Colonic mucosa (tissue), 4 donors: Measurements from ENCODE around the gene PLXNA2. TPM values are rescaled to one million over a fixed set of nuclear protein-coding genes. Genes with fewer than 3 reads are reported as not detected.

Experiments
- DNase-seq: peaks from one replicate; pipeline ENCODE4 v3.0.0-alpha.2; 2020
- H3K27ac ChIP-seq: fragments of 200-600 bp; one replicate; pipeline ENCODE4 v1.8.0; 2021
- H3K27me3 ChIP-seq: fragments of 200-600 bp; one replicate; pipeline ENCODE4 v1.8.0; 2021
- H3K36me3 ChIP-seq: fragments of 200-600 bp; one replicate; pipeline ENCODE4 v1.8.0; 2021
- H3K4me1 ChIP-seq: fragments of 200-600 bp; one replicate; pipeline ENCODE4 v1.8.0; 2021; ENCODE audit warnings: mild to moderate bottlenecking
- H3K4me3 ChIP-seq: fragments of 200-600 bp; one replicate; pipeline ENCODE4 v1.8.0; 2021
- H3K9ac ChIP-seq, 2 donors: one replicate each; pipeline ENCODE4 v1.7.0; 2013; ENCODE audit warnings: control low read depth in 2 of 2, low read depth in 2 of 2, low read length in 2 of 2
- H3K9me3 ChIP-seq: fragments of 200-600 bp; one replicate; pipeline ENCODE4 v1.8.0; 2021
- intact Hi-C: fragments of 100-400 bp; cut with DNase I; formaldehyde crosslinking; loops from one replicate; pipeline ENCODE4 v1.14.1; 2022
- total RNA-seq, 2 donors: library from RNA; stranded (reverse); fragmentation: NEBNext Ultra II Directional in 1 of 2; extraction: Animal tissue kit (Norgen Biotek cat#: 25700) in 1 of 2; gene quantifications; one replicate each; pipeline ENCODE4 v1.2.1, GENCODE V29; 2021
- TF ChIP-seq, protein P1 (sequence below): fragments of 200-600 bp; IDR thresholded peaks from one replicate; pipeline ENCODE4 v1.8.0; 2022; ENCODE audit warnings: antibody characterized with exemption, mild to moderate bottlenecking
- donor health status: healthy.
- donor health status: DM: no; HTN: no; CAD: no.
- donor health status: DM: no; HTN: no; CAD: no.

PLXNA2 gene
- total RNA-seq, 2 donors from 2014 or later: 46.1 to 81.6 TPM

DNA sequence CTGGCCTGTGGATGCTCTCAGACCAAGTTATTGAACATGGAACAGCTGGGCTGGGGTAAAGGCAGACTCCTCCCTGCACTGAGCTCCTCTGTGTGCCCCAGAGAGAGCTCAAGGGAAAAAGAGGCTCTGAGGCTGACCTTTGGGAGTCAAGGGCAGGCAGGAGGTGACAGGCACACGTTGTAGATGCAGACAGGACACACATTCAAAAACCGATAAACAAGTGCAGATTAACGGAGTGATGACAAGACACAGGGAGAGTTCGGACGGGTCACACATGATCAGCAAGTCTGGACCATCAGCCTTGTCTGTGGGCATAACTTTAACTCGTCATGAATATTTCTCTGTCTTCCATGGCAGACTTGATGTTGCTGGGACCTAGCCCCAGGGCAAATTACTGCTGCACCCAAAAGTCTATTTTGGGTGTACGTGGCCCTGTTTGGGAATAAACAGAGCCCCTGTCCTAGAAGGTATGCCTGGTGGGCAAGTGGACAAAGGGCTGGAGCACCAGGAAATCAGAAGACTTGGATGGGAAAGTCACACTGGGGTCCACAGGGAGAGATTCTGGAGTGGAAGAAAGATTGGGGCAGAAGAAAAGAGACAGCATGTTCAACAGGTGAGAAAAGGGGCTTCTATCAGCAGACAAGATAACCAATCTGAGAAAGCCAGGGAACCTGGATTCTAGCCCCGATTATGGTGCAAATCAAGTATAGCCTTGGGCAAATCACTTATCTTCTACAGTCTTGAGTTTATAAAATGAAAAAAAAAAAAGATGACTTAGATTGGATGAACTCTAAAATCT is 74.9 kb downstream of the PLXNA2 start:
- H3K9me3 ChIP-seq: no peaks in the 10 kb centered on the region
- H3K27ac ChIP-seq: no peak overlapping the region
- H3K4me1 ChIP-seq: no peaks in the 10 kb centered on the region
- H3K4me3 ChIP-seq: no peak overlapping the region
- no peaks in the 10 kb centered on the region for H3K36me3 ChIP-seq
- intact Hi-C loops: no loop called here
- DNase-seq: no peak
- no peaks in the 10 kb centered on the region for H3K27me3 ChIP-seq
- TF ChIP-seq, protein P1, sequence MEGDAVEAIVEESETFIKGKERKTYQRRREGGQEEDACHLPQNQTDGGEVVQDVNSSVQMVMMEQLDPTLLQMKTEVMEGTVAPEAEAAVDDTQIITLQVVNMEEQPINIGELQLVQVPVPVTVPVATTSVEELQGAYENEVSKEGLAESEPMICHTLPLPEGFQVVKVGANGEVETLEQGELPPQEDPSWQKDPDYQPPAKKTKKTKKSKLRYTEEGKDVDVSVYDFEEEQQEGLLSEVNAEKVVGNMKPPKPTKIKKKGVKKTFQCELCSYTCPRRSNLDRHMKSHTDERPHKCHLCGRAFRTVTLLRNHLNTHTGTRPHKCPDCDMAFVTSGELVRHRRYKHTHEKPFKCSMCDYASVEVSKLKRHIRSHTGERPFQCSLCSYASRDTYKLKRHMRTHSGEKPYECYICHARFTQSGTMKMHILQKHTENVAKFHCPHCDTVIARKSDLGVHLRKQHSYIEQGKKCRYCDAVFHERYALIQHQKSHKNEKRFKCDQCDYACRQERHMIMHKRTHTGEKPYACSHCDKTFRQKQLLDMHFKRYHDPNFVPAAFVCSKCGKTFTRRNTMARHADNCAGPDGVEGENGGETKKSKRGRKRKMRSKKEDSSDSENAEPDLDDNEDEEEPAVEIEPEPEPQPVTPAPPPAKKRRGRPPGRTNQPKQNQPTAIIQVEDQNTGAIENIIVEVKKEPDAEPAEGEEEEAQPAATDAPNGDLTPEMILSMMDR: no peak
- H3K9ac ChIP-seq: no peak overlapping the region

DNA sequence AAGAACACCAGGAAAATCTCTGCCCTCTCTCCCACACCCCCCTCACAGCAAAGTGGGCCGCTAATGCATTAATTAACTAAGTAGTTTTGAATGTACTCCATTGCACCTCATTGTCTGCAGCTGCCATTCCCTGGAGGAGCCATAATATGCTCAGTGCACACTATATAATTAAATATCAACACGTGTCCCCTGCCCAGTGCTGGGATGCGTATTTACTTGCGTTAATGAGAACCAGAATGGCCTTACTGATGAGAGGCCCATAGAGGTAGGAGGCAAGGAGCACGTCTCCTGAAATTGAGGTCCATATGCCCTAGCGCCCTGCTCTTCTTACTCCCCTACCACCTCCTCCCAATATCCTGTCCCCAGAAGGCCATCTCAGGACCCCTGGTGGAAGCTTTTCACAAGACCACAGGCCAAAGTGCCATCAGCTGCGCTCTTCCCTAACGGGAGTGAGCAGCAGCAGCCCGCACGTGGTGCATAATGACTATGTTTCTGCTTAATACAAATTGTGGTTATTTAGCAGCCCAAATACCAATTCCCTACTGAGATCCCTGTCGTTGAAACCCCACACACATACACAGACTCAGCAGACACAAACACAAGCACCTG is 76.8 kb downstream of the PLXNA2 start:
- no peak for DNase-seq
- TF ChIP-seq, protein P1: no peak
- no peak overlapping the region for H3K9ac ChIP-seq
- no peaks in the 10 kb centered on the region for H3K36me3 ChIP-seq
- H3K27ac ChIP-seq: no peak overlapping the region
- no peaks in the 10 kb centered on the region for H3K9me3 ChIP-seq
- peaks cover 13% of the 10 kb centered on the region for H3K4me1 ChIP-seq
- H3K27me3 ChIP-seq: no peaks in the 10 kb centered on the region
- intact Hi-C loops: no loop called here
- no peak overlapping the region for H3K4me3 ChIP-seq

DNA sequence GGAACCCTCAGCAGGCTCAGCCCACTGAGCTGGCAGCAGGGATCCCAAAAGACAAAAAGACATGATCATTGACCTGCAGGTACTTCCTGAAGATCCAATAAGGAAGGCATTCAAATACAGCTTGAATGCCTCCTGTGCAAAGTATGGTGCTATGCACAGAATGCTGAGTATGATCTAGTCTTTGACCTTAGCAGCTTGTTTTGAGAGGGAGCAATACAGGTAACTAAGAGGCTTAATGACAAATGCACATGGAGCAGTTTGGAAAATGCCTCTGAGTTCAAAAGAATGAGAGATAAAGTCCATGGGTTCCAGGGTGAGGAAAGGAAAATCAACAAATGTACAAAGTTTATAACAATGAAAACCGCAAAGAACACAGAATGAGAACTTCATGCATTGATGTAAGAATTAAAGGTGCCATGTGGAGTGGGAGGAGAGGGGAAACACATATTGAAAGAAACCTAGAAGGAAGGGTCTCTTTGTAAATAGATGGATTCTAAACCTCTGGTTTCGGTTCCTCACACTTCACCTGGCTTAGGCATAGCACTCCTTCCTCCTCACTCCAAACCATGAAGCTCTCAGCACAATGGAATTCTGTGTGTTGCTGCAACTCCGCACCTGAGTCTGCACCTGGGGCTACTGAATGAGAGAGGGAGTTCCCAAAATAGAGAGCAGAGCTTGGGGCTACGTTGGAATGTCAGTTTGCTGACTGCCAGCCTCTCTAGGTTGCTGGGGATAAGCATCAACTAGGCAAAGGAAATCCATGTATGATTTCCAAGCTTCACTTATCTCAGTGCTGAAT is 77.6 kb downstream of the PLXNA2 start:
- no peaks in the 10 kb centered on the region for H3K9me3 ChIP-seq
- DNase-seq: no peak
- H3K36me3 ChIP-seq: no peaks in the 10 kb centered on the region
- no peak overlapping the region for H3K9ac ChIP-seq
- no peaks in the 10 kb centered on the region for H3K27me3 ChIP-seq
- no peak overlapping the region for H3K27ac ChIP-seq
- peaks cover 13% of the 10 kb centered on the region for H3K4me1 ChIP-seq
- intact Hi-C loops: no loop called here
- TF ChIP-seq, protein P1: no peak
- no peak overlapping the region for H3K4me3 ChIP-seq

DNA sequence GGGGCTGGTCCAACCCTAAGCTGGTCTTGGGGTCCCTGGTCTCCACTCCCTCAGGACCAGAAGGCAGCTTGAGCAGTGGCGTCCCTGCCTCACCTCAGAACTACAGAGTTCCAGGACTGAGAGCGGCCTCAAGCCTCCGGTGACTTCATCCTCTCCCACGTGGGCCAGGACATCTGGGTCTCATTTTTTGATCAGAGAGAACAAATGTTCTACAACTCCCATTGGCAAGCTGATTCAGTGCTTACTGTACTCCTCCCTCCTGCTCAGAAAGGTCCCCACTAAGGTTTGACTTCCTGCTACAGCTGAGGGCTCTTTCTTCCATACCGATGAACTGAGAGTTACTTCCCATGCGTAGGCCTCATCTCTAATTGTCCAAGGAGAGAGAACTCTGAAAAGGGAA is 78.5 kb downstream of the PLXNA2 start:
- H3K4me1 ChIP-seq: peaks cover 13% of the 10 kb centered on the region
- TF ChIP-seq, protein P1: no peak
- no peaks in the 10 kb centered on the region for H3K27me3 ChIP-seq
- H3K9me3 ChIP-seq: no peaks in the 10 kb centered on the region
- no peak for DNase-seq
- H3K27ac ChIP-seq: no peak overlapping the region
- intact Hi-C loops: no loop called here
- no peak overlapping the region for H3K9ac ChIP-seq
- no peaks in the 10 kb centered on the region for H3K36me3 ChIP-seq
- no peak overlapping the region for H3K4me3 ChIP-seq

DNA sequence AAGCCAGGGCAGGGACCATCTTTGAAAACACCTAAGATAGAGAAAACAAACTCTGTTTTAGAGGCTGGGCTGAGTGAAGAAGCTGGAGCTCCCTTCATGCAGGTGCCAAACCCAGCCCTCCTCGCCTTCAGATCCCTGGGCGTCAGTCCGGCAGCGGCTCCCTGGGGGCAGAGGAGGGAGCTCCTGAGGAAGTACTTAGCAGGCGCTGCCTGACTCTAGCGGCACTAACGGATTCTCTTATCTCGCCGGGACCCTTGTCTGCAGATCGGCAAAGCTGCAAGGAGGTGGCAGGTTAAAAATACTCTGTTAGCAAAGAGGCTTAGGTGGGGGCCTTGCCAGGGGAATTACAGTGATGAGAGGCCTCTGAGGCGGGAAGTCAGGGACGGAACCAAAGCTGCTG is 79.6 kb downstream of the PLXNA2 start:
- H3K9ac ChIP-seq: no peak overlapping the region
- H3K27ac ChIP-seq: no peak overlapping the region
- no peak for DNase-seq
- H3K27me3 ChIP-seq: no peaks in the 10 kb centered on the region
- peaks cover 13% of the 10 kb centered on the region for H3K4me1 ChIP-seq
- H3K9me3 ChIP-seq: no peaks in the 10 kb centered on the region
- H3K36me3 ChIP-seq: no peaks in the 10 kb centered on the region
- TF ChIP-seq, protein P1: no peak
- intact Hi-C loops: no loop called here
- no peak overlapping the region for H3K4me3 ChIP-seq
